HepG2 (cell line): ENCODE data around the gene STRN4. TPM values are rescaled to one million over a fixed set of nuclear protein-coding genes. Genes with fewer than 3 reads are reported as not detected.

ENCODE experiments used
- ATAC-seq: fragments of 200-7000 bp; cut with Tn5 transposase; 3 replicates; pipeline ENCODE4 v1.9.1; 2020; ENCODE audit warnings: mild to moderate bottlenecking, moderate library complexity
- BruUV-seq: library from RNA; stranded (reverse); fragments of 400-500 nt; replicated peaks from 2 replicates; lab custom pipeline; 2021; lab: Mats Ljungman, UMichigan
- CTCF ChIA-PET: fragments of 300-600 bp; formaldehyde crosslinking; extraction: SDS; loops from one replicate; lab custom pipeline; 2021; ENCODE audit warnings: low total read pairs, inconsistent platforms, low intra/inter-chr PET ratio; lab: Yijun Ruan, JAX
- POLR2A ChIA-PET: fragments of 350-600 bp; sonication (Branson Sonifier 250); formaldehyde crosslinking; loops from one replicate; lab custom pipeline; 2020; ENCODE audit warnings: antibody characterized with exemption, inconsistent platforms; lab: Yijun Ruan, JAX
- DNase-seq: peaks from one replicate; pipeline ENCODE4 v3.0.0-alpha.2; 2015; ENCODE audit warnings: low spot score
- FAIRE-seq: peaks from 3 replicates; lab custom pipeline; 2011; peaks lifted over from hg19 to GRCh38; lab: Jason Lieb, UNC
- H2AFZ ChIP-seq: one replicate; pipeline ENCODE4 v1.6.1; 2011; ENCODE audit warnings: low read length, inconsistent platforms
- H3K27ac ChIP-seq: fragments of 300-600 bp; 3 replicates; pipeline ENCODE4 v1.8.0; 2011; ENCODE audit warnings: mixed run types, mild to moderate bottlenecking, mixed read lengths, low read length, inconsistent platforms; ENCODE audit not compliant: insufficient read depth; ENCODE audit errors: extremely low read length
- H3K27me3 ChIP-seq, 2 experiments: fragments of 200-600 bp in 1 of 2; 2 replicates in 1 of 2; 3 replicates in 1 of 2; pipeline versions ENCODE4 v1.6.0 to v1.8.0; 2011; ENCODE audit warnings: low read length in 2 of 2, mild to moderate bottlenecking in 2 of 2, moderate library complexity in 2 of 2, inconsistent platforms in 1 of 2; ENCODE audit not compliant: insufficient read depth in 2 of 2, control insufficient read depth in 1 of 2
- H3K36me3 ChIP-seq, 2 experiments: fragments of 200-600 bp in 1 of 2; replicated peaks in 1 of 2; 2 replicates in 1 of 2; 3 replicates in 1 of 2; pipeline versions ENCODE4 v1.5.1 to v1.8.0; 2011; ENCODE audit warnings: low read length in 2 of 2, inconsistent platforms in 1 of 2; ENCODE audit not compliant: insufficient read depth in 2 of 2, control insufficient read depth in 1 of 2
- H3K4me1 ChIP-seq: 2 replicates; pipeline ENCODE4 v1.5.1; 2012; ENCODE audit warnings: low read length, inconsistent platforms; ENCODE audit not compliant: insufficient read depth
- H3K4me2 ChIP-seq: 2 replicates; pipeline ENCODE4 v1.6.0; 2011; ENCODE audit warnings: low read depth, low read length, inconsistent platforms
- H3K4me3 ChIP-seq, 3 experiments: fragments of 200-600 bp in 1 of 3; sonication (generic), shearing (Covaris generic) in 1 of 3; replicated peaks in 1 of 3; 2 replicates each; pipeline ENCODE4 v1.5.1; 2011 to 2016; ENCODE audit warnings: low read length in 3 of 3, inconsistent platforms in 2 of 3, low read depth in 2 of 3, mild to moderate bottlenecking in 2 of 3, control low read depth in 1 of 3, mixed read lengths in 1 of 3; ENCODE audit not compliant: insufficient read depth in 1 of 3
- H3K79me2 ChIP-seq: one replicate; pipeline ENCODE4 v1.6.1; 2011; ENCODE audit warnings: low read length, inconsistent platforms; ENCODE audit not compliant: insufficient read depth
- H3K9ac ChIP-seq: 2 replicates; pipeline ENCODE4 v1.6.0; 2011; ENCODE audit warnings: mild to moderate bottlenecking, low read depth, low read length, inconsistent platforms; ENCODE audit not compliant: insufficient read depth
- H3K9me3 ChIP-seq: 2 replicates; pipeline ENCODE4 v1.5.1; 2012; ENCODE audit warnings: mild to moderate bottlenecking, low read length
- H4K20me1 ChIP-seq: 2 replicates; pipeline ENCODE4 v1.6.0; 2011; ENCODE audit warnings: inconsistent platforms, mild to moderate bottlenecking, low read length, moderate library complexity; ENCODE audit not compliant: insufficient read depth
- ELF1 ChIP-seq: sonication (generic); formaldehyde crosslinking; IDR thresholded peaks from 2 replicates; pipeline ENCODE4 v1.4.0; 2020; ENCODE audit warnings: missing genetic modification reagents
- MEIS2 ChIP-seq: sonication (generic); formaldehyde crosslinking; IDR thresholded peaks from 2 replicates; pipeline ENCODE4 v1.9.0; 2021; ENCODE audit warnings: mild to moderate bottlenecking, missing genetic modification reagents
- NCOA2 ChIP-seq: sonication (generic); formaldehyde crosslinking; IDR thresholded peaks from 2 replicates; pipeline ENCODE4 v1.8.0; 2022; ENCODE audit warnings: inconsistent platforms
- RBFOX2 ChIP-seq: fragments of 200-400 bp; formaldehyde crosslinking; IDR thresholded peaks from 2 replicates; pipeline ENCODE4 v1.6.1; 2017; ENCODE audit warnings: low read depth, mild to moderate bottlenecking, low read length
- ZNF547 ChIP-seq: sonication (generic); formaldehyde crosslinking; IDR thresholded peaks from 2 replicates; pipeline ENCODE4 v1.5.1; 2020; ENCODE audit warnings: mild to moderate bottlenecking, missing genetic modification reagents
- ZNF770 ChIP-seq: sonication (generic); formaldehyde crosslinking; IDR thresholded peaks from 2 replicates; pipeline ENCODE4 v1.5.0; 2020; ENCODE audit warnings: mild to moderate bottlenecking, missing genetic modification reagents
- WGBS: methylation state at CpG from one replicate; pipeline ENCODE4 v1.1.6; 2017; ENCODE audit warnings: low lambda C conversion rate; 5-methylcytosine and 5-hydroxymethylcytosine counted together
- in situ Hi-C: cut with HindIII; loops from 2 replicates; pipeline ENCODE4 v1.10.0; 2017; ENCODE audit warnings: low pct_unique_long_range_greater_than_20kb; ENCODE audit not compliant: extremely low pct_ligation_motif_present
- intact Hi-C: fragments of 100-400 bp; cut with micrococcal nuclease; formaldehyde crosslinking; loops from one replicate; pipeline ENCODE4 v1.10.0; 2022; ENCODE audit not compliant: unreplicated experiment
- polyA plus RNA-seq, 8 experiments: library from polyadenylated mRNA; depleted of rRNA in 3 of 8; stranded (reverse) in 7 of 8; unstranded in 1 of 8; fragments of >200 nt; fragmentation: Illumina TruSeq in 4 of 8; extraction: Trizol in 4 of 8; gene quantifications; 2 replicates each; pipeline versions ENCODE4 v1.2.1 to v1.2.3, GENCODE V29; 2011 to 2016; ENCODE audit warnings: low read depth in 4 of 8, missing spikeins in 1 of 8, mixed read lengths in 1 of 8; ENCODE audit not compliant: insufficient read depth in 1 of 8
- total RNA-seq, 5 experiments: library from RNA; depleted of rRNA; stranded (reverse); fragments of >200 nt; fragmentation: Illumina TruSeq; extraction: Trizol; gene quantifications; 2 replicates each; pipeline ENCODE4 v1.2.3, GENCODE V29; 2016; ENCODE audit warnings: low read depth in 1 of 5
- TF ChIP-seq, protein P1 (sequence below): sonication (generic); formaldehyde crosslinking; IDR thresholded peaks from 2 replicates; pipeline ENCODE4 v1.4.0; 2020; ENCODE audit warnings: missing genetic modification reagents

The STRN4 gene
- total and polyA plus RNA-seq, 2 of the 13 experiments (the other 11 are each of a cell fraction or from before 2014, with no cell fraction given): 43.1 to 57.3 TPM

GRCh38 chr19:46775642-46776258 is 29.5 kb upstream of the STRN4 start:
- H3K9ac ChIP-seq: no peak overlapping the region
- H3K4me3 ChIP-seq: no peak overlapping the region
- WGBS: 98% methylated on average over 11 of the region's 11 CpGs
- no peaks in the 10 kb centered on the region for H3K27me3 ChIP-seq
- DNase-seq (no peak), FAIRE-seq (no peak), ATAC-seq (no peak)
- TF ChIP-seq, protein P1, sequence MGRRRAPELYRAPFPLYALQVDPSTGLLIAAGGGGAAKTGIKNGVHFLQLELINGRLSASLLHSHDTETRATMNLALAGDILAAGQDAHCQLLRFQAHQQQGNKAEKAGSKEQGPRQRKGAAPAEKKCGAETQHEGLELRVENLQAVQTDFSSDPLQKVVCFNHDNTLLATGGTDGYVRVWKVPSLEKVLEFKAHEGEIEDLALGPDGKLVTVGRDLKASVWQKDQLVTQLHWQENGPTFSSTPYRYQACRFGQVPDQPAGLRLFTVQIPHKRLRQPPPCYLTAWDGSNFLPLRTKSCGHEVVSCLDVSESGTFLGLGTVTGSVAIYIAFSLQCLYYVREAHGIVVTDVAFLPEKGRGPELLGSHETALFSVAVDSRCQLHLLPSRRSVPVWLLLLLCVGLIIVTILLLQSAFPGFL (CRISPR knock-in tag): no peak
- TF ChIP-seq ZNF547 (no peak), NCOA2 (no peak), ELF1 (CRISPR knock-in tag) (no peak), RBFOX2 (peak; percentile 13; the same call in 1 of the 2 replicates), ZNF770 (CRISPR knock-in tag) (peak; percentile 86), MEIS2 (CRISPR knock-in tag) (no peak)
- peaks cover 4% of the 10 kb centered on the region for H3K79me2 ChIP-seq
- no peak overlapping the region for H3K27ac ChIP-seq
- in situ Hi-C loops (no loop called here), intact Hi-C loops (no loop called here)
- H3K4me2 ChIP-seq: no peak overlapping the region
- H3K4me1 ChIP-seq: peaks cover 23% of the 10 kb centered on the region
- H4K20me1 ChIP-seq: peaks cover 32% of the 10 kb centered on the region; the same call in 1 of the 2 replicates
- ChIA-PET CTCF (no interaction called here), POLR2A (interaction anchor here (1.2 to 1.3 kb wide), 2 partner anchors 9 to 12 kb away, joined by 3 to 5 read pairs; no protein-coding TSS in a partner anchor)
- no peaks in the 10 kb centered on the region for H3K9me3 ChIP-seq
- peaks cover 30 to 44% of the 10 kb centered on the region in 2 experiments for H3K36me3 ChIP-seq
- no peak overlapping the region for H2AFZ ChIP-seq
- BruUV-seq: no TSS peak
